ENCODE data around the gene RBMY1D. TPM values are rescaled to one million over a fixed set of nuclear protein-coding genes. Genes with fewer than 3 reads are reported as not detected.

RBMY1D gene
- not detected for total RNA-seq

GRCh38 chrY:21894426-21894825 lies at the start of gene RBMY1D:
RBMY1D (minus strand) TSS chrY:21894526; CDS start chrY:21892513, 2,013 bp downstream.

DNA sequence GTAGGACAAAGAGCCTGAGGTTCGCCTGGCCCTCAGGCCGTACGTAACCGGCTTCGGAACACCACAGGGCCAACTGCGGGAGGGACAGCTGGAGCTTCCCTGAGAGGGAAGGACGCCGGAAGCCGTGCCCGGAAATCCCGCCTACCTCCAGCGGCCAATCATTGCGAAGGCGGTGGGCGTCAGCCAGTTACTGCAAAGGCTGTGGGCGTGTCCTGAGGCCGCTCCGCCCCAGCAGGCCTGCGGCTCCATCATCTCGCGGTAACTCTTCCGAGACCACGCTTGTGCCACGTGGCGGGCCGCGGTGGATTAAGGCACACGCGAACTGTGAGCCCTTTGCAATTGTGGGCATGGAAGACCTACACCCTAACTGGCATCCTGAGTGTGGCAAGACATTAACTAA lies 23.6 kb upstream of the RBMY1D start, which contains the start of gene RBMY1E:
Gene RBMY1E, minus strand, starts transcription at position 101 of the 400 bp plus-strand sequence. CDS start 1,978 bp downstream, outside the sequence.

Other genes starting within 250 kb of the RBMY1D start
- not detected for gene RBMY1E, start 23.5 kb upstream of the RBMY1D start, total RNA-seq